Activated CD8-positive, alpha-beta memory T cell treated with anti-CD3 and anti-CD28 coated beads, Interleukin-2, amount 50 U/mL, for 1 hour (primary cell): ENCODE results near the gene PYGM.

Experiments used
- DNase-seq: peaks from one replicate; pipeline ENCODE4 v3.0.0-alpha.2; 2020; ENCODE audit errors: extremely low read depth

The PYGM gene

DNA sequence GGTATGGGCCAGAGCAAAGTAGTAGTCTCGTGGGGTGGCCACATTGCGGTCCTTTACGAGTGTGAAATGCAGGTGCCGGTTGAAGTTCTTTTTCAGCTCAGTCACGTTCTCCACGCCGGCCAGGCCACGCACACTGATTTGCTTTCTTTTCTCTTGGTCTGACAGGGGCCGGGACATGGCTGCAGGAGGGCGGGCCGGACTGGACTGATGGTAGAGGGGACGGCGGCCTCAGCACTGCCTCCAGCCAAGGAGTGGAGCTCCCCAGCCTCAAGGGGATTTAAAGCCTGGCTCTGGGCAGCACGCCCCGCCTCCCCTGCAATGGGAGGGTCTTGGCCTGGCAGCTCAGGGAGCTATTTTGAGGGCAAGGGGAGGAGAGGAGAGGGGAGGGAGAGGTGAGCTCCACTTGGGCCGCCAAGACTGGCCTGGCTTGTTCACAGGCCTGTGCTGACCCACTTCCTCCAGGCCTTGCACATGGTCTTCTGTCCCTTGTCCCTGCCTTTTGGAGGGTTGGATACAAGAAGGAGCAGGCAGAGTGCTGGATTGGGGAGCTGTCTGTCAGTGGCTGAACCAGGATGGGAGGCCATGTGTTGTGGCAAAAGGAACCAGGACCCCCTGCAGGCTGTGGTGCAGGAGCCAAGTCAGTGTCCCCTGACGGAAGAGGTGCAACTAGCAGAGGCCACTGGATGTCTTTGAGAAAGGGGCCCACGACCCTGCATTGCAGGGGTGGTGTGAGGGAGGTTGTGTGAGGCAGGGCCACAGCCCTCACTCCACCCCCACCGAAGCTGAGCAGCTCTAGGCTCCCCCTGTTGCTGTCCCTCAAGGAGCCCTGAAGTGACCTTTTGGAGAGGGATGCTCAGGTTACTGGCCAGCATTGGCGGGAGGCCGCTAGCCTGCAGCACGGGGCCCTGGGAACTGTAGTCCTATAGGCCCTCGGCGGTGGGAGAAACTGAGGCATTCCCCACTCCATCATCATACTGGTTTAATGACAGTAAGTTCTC lies at the start of gene PYGM:
PYGM (minus strand) TSS at position 253 of the 998 bp plus-strand sequence; CDS start at position 177, 76 bp downstream.
- DNase-seq = no peak

DNA sequence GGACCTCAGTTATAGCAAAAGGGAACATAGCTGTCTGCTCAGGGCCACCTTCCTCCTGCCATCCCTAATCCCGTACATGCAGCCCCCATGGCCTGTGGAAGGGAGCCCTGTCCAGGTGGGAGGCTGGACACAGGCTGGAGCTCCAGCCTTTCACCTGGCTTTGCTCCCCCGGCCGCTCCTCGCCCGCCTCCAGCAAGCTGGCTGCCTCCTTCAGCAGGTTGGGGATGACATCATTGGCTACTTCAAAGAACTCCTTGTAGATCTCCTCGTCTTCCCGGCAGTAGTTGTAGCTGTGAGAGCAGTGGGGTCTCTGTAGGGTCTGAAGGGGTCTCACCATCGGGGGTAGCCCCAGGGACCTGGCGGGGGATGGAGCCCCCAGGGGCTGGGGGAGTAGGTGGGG lies 45.7 kb upstream of the PYGM start:
- DNase-seq = no peak

GRCh38 chr11:64804346-64805210 lies 44.8 kb upstream of the PYGM start:
- no peak for DNase-seq

DNA sequence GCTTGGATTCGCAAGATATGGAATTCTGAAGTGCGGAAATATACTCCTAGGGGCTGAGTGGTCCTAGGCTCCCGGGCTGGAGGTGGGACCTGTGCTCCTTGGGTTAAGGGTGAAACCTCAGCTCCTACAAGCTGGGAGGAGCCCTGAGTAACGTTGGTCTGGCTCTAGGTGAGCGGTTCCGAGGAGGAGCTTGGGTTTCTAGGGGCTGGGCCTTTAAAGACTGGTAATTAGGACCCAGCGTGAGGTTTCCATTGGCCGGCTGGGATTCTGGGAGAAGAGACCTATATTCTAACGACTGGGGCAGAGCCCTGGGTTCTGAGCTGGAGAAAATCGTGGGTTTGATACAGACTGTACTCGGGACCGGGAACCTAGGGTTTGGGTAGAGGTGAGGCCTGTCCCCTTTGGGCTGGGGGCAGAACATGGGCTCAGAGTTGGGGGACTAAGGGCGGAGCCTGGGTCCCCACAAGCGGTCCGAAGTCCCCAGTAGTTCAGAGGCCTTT lies 44.1 kb upstream of the PYGM start:
- DNase-seq = no peak

GRCh38 chr11:64803158-64803845 lies 43.5 kb upstream of the PYGM start, which contains the start of gene MAP4K2:
MAP4K2 (minus strand) TSS chr11:64803214; CDS start chr11:64803149, 65 bp downstream.
- DNase-seq = no peak

DNA sequence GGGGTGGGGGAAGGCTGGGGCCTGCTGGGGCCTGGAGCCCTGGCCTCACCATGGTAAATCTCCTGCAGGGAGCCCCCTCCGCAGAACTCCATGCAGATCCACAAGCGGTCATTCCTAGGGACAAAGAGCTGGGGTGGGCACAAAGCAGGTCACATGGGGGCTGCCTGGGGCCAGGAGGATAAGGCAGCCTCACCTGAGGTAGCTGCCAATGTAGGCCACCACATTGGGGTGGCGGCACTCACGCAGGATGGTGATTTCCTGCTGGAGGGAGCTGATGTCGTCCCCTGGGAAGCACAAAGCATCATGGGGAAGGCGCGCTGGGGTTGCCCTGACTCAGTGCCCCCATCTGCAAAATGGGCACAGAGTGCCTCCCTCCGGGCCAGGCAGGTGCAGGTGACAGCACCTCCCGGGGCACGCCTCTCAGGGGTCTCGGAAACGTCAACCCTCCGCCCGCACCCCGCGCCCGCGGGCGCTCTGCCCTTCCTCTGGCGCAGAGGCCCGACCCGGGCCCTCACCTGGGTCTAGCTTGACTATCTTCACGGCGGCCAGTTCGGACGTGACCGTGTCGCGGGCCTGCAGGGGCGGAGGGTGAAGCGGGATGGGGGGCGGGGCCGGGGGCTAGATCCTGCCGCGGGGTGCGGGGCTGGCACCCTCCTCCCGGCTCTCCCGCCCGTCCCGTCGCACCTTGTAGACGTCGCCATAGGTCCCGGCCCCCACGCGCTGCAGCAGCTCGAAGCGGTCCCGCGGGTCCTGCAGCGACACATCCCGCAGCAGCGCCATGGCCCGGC lies 42.8 kb upstream of the PYGM start:
- DNase-seq = no peak

GRCh38 chr11:64801561-64802369 lies 42.0 kb upstream of the PYGM start:
- no peak for DNase-seq

- DNase-seq = no peak
These were observed 41.3 kb upstream of the PYGM start for GRCh38 chr11:64801158-64801464.

DNA sequence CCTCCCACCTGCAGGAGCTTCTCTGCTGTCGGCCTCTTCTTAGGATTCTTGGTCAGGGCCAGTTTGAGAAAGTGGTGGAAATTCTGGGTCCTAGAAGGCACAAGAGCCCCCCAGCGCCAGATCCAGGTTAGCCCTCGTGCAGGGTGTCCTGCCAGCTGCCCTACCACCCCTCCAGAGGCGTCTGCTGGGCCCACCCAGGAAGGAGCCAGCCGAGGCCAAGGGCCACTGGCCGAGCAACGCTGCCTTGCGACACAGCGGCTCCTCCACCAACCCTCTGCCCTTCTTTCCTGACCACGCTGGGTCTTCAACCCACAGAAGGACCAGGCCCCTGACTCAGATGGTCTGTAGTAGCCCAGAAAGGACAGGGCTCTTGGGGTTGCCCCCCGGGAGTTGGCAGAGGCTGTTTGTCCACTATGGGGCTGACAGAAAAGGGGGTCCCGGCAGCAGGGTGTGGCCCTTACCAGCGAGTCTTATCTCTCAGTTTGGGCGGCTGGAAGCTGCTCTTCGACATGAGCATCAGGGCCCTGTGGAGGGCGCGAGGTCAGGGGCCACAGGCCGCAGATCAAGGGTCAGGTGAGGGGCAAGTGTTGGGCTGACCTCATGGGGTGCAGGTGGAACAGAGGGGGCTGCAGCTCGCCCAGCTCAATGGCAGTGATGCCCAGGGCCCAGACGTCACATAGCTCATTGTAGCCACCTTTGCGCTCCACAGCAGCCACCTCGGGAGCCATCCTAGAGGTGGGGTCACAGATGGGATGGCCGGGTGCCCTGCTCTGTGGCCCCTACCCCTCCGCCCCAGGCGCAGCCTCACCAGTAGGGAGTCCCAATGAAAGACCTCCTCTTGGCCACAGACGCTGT lies 40.8 kb upstream of the PYGM start:
- DNase-seq = no peak

DNA sequence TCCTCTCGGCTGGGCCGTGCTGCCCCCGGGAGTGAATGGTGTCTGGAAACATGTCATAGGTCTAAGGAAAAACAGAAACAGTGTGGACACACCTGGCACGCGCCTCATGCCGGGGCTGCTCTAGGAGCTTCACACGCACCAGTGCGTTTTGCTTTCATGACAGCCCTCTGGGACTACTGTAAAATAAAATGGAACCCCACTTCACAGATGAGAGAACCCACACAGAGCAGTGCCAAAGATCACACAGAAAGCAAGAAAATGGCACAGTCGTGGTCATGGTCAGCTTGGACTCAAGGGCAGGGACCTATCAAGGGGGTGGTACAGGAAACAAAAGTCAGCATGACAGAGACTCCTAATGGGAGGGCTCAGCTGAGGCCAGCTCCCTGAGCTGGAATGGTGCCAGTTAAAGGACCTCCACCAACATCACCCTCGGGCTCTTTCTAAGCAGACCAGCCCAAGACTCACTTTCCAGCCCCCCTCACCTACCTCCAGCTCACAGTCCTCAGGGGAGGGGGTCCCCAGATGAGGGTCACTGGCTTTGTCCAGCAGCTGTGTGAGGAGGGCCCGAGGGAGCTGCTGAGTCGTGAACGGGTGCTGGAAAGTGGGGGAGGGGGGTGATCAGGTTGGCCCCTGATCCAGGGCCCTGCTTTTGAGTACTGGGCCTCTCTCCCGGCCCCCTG lies 40.0 kb upstream of the PYGM start:
- DNase-seq = no peak

DNA sequence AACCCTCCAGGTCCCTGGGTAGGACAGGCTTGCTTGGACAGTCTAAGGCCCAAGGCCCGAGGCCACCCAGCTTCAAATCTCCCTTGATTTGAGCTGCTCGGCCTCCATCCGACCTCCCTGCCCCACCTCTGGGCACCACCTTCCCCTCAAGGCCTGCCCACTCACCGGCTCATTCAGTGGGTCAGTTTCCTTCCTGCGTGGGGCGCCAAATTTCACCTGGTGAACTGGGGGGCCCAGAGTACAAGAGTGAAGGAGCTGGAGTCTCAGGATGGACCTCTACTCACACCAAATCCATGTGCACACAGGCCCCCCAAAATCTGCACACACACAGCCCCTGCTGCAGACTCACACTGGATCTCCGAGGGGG lies 39.5 kb upstream of the PYGM start:
- DNase-seq = no peak

- DNase-seq = no peak
These were observed 37.2 kb upstream of the PYGM start for GRCh38 chr11:64796757-64797541.

GRCh38 chr11:64796047-64796756 lies 36.4 kb upstream of the PYGM start:
- DNase-seq = no peak

- DNase-seq = no peak
These were observed 34.8 kb upstream of the PYGM start for GRCh38 chr11:64794526-64794925.

GRCh38 chr11:64793271-64794160 lies 33.7 kb upstream of the PYGM start:
- DNase-seq = no peak

GRCh38 chr11:64792482-64792881 lies 32.7 kb upstream of the PYGM start:
- no peak for DNase-seq
